Ovary (tissue), 3 donors: ENCODE data around the gene EMILIN2.

ENCODE experiments used
- EP300 ChIP-seq: sonication (generic); formaldehyde crosslinking; IDR thresholded peaks from one replicate; pipeline ENCODE4 v1.6.1; 2017; ENCODE audit warnings: antibody characterized with exemption
- POLR2A ChIP-seq: fragments of 450-650 bp; IDR thresholded peaks from one replicate; pipeline ENCODE4 v1.6.1; 2017; ENCODE audit warnings: antibody characterized with exemption, mild to moderate bottlenecking, moderate library complexity
- TF ChIP-seq, protein P1 (sequence below), 3 donors: fragments of 450-650 bp in 2 of 3; fragments of 200-600 bp in 1 of 3; IDR thresholded peaks; one replicate each; pipeline versions ENCODE4 v1.5.1 to v1.8.0; 2016 to 2022; ENCODE audit warnings: antibody characterized with exemption in 3 of 3, mild to moderate bottlenecking in 1 of 3
- donor health status: DM: no; HTN: no; CAD: no.

GRCh38 chr18:2887470-2887869 is 40.7 kb downstream of the EMILIN2 start:
- TF ChIP-seq POLR2A, result no peak
- TF ChIP-seq EP300, result no peak
- TF ChIP-seq, protein P1, sequence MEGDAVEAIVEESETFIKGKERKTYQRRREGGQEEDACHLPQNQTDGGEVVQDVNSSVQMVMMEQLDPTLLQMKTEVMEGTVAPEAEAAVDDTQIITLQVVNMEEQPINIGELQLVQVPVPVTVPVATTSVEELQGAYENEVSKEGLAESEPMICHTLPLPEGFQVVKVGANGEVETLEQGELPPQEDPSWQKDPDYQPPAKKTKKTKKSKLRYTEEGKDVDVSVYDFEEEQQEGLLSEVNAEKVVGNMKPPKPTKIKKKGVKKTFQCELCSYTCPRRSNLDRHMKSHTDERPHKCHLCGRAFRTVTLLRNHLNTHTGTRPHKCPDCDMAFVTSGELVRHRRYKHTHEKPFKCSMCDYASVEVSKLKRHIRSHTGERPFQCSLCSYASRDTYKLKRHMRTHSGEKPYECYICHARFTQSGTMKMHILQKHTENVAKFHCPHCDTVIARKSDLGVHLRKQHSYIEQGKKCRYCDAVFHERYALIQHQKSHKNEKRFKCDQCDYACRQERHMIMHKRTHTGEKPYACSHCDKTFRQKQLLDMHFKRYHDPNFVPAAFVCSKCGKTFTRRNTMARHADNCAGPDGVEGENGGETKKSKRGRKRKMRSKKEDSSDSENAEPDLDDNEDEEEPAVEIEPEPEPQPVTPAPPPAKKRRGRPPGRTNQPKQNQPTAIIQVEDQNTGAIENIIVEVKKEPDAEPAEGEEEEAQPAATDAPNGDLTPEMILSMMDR (IDR thresholded peaks at IDR 0.05), result no peak
